GM12872 (cell line): Measurements from ENCODE around the gene SKI.

Experiments used
- TF ChIP-seq, protein P1 (sequence below): IDR thresholded peaks from 3 replicates; pipeline ENCODE4 v1.5.1; 2011; ENCODE audit warnings: low read depth, mild to moderate bottlenecking, low read length, moderate library complexity; ENCODE audit not compliant: insufficient read depth

SKI gene

GRCh38 chr1:2319291-2319690 is 91.2 kb downstream of the SKI start:
- TF ChIP-seq, protein P1, sequence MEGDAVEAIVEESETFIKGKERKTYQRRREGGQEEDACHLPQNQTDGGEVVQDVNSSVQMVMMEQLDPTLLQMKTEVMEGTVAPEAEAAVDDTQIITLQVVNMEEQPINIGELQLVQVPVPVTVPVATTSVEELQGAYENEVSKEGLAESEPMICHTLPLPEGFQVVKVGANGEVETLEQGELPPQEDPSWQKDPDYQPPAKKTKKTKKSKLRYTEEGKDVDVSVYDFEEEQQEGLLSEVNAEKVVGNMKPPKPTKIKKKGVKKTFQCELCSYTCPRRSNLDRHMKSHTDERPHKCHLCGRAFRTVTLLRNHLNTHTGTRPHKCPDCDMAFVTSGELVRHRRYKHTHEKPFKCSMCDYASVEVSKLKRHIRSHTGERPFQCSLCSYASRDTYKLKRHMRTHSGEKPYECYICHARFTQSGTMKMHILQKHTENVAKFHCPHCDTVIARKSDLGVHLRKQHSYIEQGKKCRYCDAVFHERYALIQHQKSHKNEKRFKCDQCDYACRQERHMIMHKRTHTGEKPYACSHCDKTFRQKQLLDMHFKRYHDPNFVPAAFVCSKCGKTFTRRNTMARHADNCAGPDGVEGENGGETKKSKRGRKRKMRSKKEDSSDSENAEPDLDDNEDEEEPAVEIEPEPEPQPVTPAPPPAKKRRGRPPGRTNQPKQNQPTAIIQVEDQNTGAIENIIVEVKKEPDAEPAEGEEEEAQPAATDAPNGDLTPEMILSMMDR = no peak

DNA sequence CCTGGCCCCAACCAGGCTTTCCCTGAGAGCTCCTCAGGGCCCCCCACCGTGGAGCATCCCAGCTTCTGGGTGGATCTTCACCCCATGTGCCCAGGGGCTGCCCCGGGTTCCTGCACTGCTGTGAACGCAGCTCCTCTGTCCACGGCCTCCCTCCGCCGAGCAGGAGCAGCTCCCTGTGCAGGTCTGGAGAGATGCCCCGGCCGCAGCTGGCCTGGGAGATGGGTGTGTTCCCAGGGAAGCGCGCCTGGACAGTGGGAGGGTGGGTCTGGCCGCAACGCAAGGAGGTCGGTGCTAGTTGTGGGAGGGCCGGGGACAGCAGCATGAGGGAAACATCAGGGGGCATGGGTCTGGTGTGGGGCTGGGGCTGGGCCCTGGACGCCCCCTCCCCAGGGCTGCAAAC is 91.9 kb downstream of the SKI start:
- TF ChIP-seq, protein P1 = no peak

GRCh38 chr1:2320760-2321667 is 92.9 kb downstream of the SKI start:
- TF ChIP-seq, protein P1 = no peak

DNA sequence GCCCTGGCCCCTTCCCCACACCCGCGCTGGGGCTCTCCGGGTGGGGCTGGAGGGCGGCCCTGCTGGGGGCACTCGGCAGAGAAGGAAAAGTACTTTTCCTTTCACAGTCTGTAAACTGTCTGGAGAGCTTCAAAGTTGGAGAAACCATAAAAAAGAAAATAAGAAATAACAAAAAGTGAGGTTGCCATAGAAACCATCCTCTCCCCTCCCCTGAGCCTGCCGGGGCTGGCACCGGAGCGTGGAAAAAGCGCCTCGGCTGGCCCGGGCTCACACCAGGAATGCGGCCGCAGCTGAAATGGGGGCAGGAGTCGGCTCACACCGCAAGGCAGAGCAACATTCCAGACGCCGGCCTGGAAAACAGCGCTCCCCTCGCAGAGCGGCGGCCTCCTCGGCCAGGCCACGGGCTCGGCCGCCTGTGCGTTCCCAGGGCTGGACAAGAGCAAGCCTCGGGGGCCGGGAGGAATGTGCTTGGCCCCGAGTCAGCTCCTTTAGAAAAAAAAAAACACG is 94.0 kb downstream of the SKI start:
- TF ChIP-seq, protein P1 = no peak

DNA sequence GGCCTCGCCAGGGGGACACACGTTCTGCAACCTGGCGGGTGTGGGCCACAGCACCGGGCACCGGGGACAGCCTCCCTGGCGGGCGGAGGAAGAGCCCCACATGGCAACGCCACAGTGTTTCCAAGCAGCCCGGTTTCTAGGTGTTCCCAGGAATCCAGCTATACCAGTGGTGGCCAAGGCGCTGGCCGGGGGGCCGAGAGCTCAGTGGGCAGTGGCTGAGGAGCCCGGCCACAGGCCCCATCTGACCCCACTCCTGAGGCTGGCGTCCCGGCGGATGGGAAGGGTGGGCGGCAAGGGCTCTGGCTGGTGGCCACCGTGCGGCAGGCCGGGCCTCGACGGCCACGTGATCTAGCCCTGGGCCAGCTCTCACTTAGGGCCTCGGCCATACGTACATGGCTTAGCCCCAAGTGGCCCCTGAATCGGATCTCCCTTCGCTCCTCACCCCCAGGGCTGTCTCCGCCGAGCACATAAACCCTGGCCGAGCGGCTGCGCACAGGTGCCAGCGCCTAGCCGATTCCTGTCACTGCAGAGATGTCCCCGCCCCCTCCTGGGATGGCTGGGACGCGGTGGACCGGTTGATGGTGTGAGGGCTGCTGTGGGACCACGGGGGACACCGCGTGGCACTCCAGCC is 94.6 kb downstream of the SKI start:
- TF ChIP-seq, protein P1 = no peak

DNA sequence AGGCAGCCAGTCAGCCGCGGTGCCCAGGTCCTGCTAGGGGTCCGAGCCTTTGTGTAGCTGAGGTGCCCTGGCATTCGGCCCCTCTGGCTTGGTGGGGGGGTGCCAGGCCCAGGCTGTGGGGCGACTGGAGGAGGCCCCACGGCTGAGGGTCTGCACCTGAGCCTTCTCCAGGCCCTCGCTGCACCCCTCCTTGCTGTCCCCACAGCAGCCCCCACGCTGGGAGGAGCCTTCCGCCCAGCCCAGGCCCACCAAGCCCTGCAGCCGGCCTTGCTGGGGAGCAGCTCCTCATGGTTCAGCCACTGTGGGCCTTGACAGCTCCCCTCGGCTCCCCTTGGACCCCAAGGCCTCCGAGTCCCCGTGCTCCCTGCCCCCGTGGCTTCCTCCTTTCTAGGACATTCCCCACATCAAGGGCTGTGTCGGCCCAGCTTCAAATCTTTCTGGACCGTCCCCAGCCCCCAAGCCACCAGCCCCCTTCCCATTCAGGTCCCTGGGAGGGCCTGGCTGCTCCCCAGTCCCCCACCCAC is 95.4 kb downstream of the SKI start:
- TF ChIP-seq, protein P1 = no peak
